ENCODE measurements around the gene CPN2. TPM values are rescaled to one million over a fixed set of nuclear protein-coding genes. Genes with fewer than 3 reads are reported as not detected.

Gene CPN2
- total and polyA plus RNA-seq, 3 experiments from 2014 or later: not detected

GRCh38 chr3:194330160-194330559 lies 21.0 kb downstream of the CPN2 start:
- ChIA-PET POLR2A (no interaction called here), CTCF (interaction anchor here (7.8 kb wide), 1 partner anchor 14 kb away, joined by 83 read pairs; no protein-coding TSS in a partner anchor)
- Histone ChIP-seq H3K27ac (ENCODE audit: low read depth, low read length) (no peak overlapping the region), H3K4me1 (ENCODE audit: insufficient read depth, low read length) (no peaks in the 10 kb centered on the region), H3K9me3 (ENCODE audit: low read length) (no peaks in the 10 kb centered on the region), H3K36me3 (ENCODE audit: insufficient read depth, low read length) (no peaks in the 10 kb centered on the region), H3K4me3 (ENCODE audit: low read length) (no peak overlapping the region), H3K27me3 (ENCODE audit: insufficient read depth, low read length, poor library complexity, severe bottlenecking) (peaks cover 14% of the 10 kb centered on the region)
- Mint-ChIP-seq H3K27ac (no peak overlapping the region), H3K4me3 (no peak overlapping the region), H3K9me3 (peaks cover 0 to 2% (median 0%) of the 10 kb centered on the region in 5 donors), H3K36me3 (no peaks in the 10 kb centered on the region), H3K4me1 (peaks cover 2 to 10% (median 5%) of the 10 kb centered on the region in 3 donors), H3K27me3 (peaks cover 25 to 26% of the 10 kb centered on the region in 2 donors)
- DNase-seq: no peak

DNA sequence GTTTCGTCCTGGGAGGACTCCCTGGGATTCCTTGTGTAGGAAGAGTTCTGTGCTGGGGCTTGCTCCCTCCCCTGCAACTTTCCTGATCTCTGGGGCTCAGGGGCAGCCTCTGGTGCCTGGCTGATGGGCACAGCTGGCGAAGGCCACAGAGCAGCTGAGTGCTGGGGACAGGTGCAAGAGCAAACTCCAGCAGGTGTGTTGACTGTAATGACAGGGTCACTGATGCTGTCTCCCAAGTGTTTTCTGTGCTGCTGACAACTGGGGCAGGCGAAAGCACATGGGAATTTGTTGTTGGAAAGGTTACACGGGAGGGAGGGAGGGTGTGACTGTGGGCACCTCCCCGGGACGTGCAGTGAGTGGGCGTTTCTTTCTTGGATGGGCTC lies 21.6 kb downstream of the CPN2 start:
- peaks cover 14% of the 10 kb centered on the region for H3K27me3 ChIP-seq (ENCODE audit: insufficient read depth, low read length, poor library complexity, severe bottlenecking)
- H3K36me3 Mint-ChIP-seq: no peaks in the 10 kb centered on the region
- H3K27ac Mint-ChIP-seq: no peak overlapping the region
- H3K4me1 ChIP-seq (ENCODE audit: insufficient read depth, low read length): peaks cover under 1% of the 10 kb centered on the region
- H3K27me3 Mint-ChIP-seq: peaks cover 25 to 26% of the 10 kb centered on the region in 2 donors
- H3K4me1 Mint-ChIP-seq: peaks cover 2 to 10% (median 5%) of the 10 kb centered on the region in 3 donors
- no peak for DNase-seq
- H3K9me3 ChIP-seq (ENCODE audit: low read length): no peaks in the 10 kb centered on the region
- H3K36me3 ChIP-seq (ENCODE audit: insufficient read depth, low read length): no peaks in the 10 kb centered on the region
- H3K4me3 ChIP-seq (ENCODE audit: low read length): no peak overlapping the region
- no peak overlapping the region for H3K4me3 Mint-ChIP-seq
- ChIA-PET CTCF (interaction anchor here (1.0 to 7.8 kb wide), 2 partner anchors 15 kb away, joined by 3 to 83 read pairs; no protein-coding TSS in a partner anchor), POLR2A (no interaction called here)
- H3K9me3 Mint-ChIP-seq: peaks cover 0 to 2% (median 0%) of the 10 kb centered on the region in 5 donors
- H3K27ac ChIP-seq (ENCODE audit: low read depth, low read length): no peak overlapping the region

DNA sequence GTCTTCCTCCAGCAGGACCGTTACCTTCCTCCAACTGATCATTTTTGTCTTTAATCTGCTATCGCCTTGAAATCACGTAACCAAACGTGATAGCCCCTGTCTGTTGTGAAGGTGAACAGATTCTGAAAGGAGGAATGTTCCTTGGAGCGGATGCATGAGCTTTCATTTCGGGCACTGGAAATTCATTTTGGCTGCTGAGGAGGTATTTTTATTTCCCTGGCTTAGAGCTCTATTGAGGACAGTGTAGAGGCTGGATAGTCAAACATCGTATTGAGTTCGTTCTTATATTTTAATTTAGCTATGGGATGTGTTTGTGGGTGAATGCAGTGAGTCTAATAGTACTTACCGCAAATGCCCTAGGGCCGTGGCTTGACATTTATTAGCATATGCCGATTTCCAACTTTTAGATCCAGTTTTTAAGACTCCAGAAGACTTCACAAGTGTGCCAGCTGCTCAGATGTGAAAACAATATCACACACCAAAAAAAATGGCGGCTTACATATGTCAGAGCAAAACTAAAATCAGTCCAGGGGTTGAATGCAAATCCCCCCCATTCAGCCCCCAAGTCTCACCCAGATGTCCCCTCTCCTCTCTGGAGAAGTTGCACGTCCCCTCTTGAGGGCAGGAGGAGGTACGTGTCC lies 22.1 kb downstream of the CPN2 start:
- no peaks in the 10 kb centered on the region for H3K9me3 ChIP-seq (ENCODE audit: low read length)
- peaks cover 4% of the 10 kb centered on the region for H3K4me1 ChIP-seq (ENCODE audit: insufficient read depth, low read length)
- H3K36me3 ChIP-seq (ENCODE audit: insufficient read depth, low read length): no peaks in the 10 kb centered on the region
- H3K27ac ChIP-seq (ENCODE audit: low read depth, low read length): no peak overlapping the region
- Mint-ChIP-seq H3K9me3 (peaks cover 0 to 2% (median 0%) of the 10 kb centered on the region in 5 donors), H3K27me3 (peaks cover 23 to 24% of the 10 kb centered on the region in 2 donors), H3K4me3 (peak overlapping the region in 1 of 7 donors; percentile 69), H3K27ac (no peak overlapping the region), H3K36me3 (no peaks in the 10 kb centered on the region), H3K4me1 (peaks cover 2 to 10% (median 4%) of the 10 kb centered on the region in 3 donors)
- CTCF ChIA-PET: interaction anchor here (0.8 to 7.8 kb wide), 4 partner anchors 8 to 25 kb away, joined by 3 to 83 read pairs (median 3); no protein-coding TSS in a partner anchor
- POLR2A ChIA-PET: no interaction called here
- DNase-seq: no peak
- H3K4me3 ChIP-seq (ENCODE audit: low read length): no peak overlapping the region
- H3K27me3 ChIP-seq (ENCODE audit: insufficient read depth, low read length, poor library complexity, severe bottlenecking): peaks cover 14% of the 10 kb centered on the region

DNA sequence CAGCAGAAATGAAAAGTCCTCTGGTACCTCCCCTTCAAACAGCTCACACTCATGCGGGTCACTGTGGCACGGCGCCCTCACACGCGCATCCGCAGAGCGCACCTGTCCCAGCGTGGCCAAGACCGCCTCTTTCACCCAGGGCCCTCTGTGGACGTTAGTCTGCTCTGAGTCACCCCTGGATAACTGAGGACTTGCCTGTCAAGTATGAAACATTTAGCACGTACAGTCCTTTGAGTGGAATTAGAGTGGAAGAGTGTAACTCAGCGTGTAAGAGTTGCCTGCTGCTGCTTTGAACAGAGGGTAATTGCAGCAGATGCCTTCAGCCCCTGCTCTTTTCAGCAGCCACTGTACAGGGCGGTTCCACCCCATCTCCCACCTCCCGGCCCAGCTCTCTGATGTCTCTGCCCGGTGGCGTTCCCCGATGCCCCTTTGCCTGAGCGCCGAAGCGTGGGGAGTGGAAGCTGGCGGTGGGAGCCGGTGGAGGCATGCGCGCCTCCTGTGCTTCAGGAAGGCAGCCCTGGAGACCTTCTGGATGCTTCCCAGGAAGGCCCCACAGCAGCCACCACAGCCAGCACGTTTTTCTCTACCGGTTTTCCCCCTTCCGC lies 23.0 kb downstream of the CPN2 start:
- Mint-ChIP-seq H3K27me3 (peaks cover 17 to 20% of the 10 kb centered on the region in 2 donors), H3K9me3 (peaks cover 0 to 2% (median 0%) of the 10 kb centered on the region in 5 donors), H3K4me1 (peaks cover 0 to 2% (median 2%) of the 10 kb centered on the region in 3 donors), H3K4me3 (peak overlapping the region in 1 of 7 donors; percentile 69), H3K27ac (peak overlapping the region in 1 of 8 donors; percentile 38), H3K36me3 (no peaks in the 10 kb centered on the region)
- Histone ChIP-seq H3K36me3 (ENCODE audit: insufficient read depth, low read length) (no peaks in the 10 kb centered on the region), H3K27ac (ENCODE audit: low read depth, low read length) (no peak overlapping the region), H3K27me3 (ENCODE audit: insufficient read depth, low read length, poor library complexity, severe bottlenecking) (peaks cover 11% of the 10 kb centered on the region), H3K9me3 (ENCODE audit: low read length) (no peaks in the 10 kb centered on the region), H3K4me3 (ENCODE audit: low read length) (no peak overlapping the region), H3K4me1 (ENCODE audit: insufficient read depth, low read length) (peaks cover 4% of the 10 kb centered on the region)
- peak; percentile 20 to 69 (median 31) for DNase-seq
- ChIA-PET POLR2A (no interaction called here), CTCF (interaction anchor here (0.8 to 7.8 kb wide), 3 partner anchors 9 to 24 kb away, joined by 3 to 83 read pairs (median 3); no protein-coding TSS in a partner anchor)

GRCh38 chr3:194327218-194328052 lies 23.7 kb downstream of the CPN2 start:
- H3K9me3 ChIP-seq (ENCODE audit: low read length): no peaks in the 10 kb centered on the region
- ChIA-PET POLR2A (no interaction called here), CTCF (interaction anchor here (1.2 to 7.8 kb wide), 2 partner anchors 17 to 23 kb away, joined by 3 to 83 read pairs; no protein-coding TSS in a partner anchor)
- H3K27me3 ChIP-seq (ENCODE audit: insufficient read depth, low read length, poor library complexity, severe bottlenecking): peaks cover 4% of the 10 kb centered on the region
- H3K27ac Mint-ChIP-seq: no peak overlapping the region
- peaks cover 4% of the 10 kb centered on the region for H3K4me1 ChIP-seq (ENCODE audit: insufficient read depth, low read length)
- peaks cover 13 to 18% of the 10 kb centered on the region in 2 donors for H3K27me3 Mint-ChIP-seq
- H3K4me1 Mint-ChIP-seq: peaks cover 0 to 7% (median 2%) of the 10 kb centered on the region in 3 donors
- H3K4me3 Mint-ChIP-seq: no peak overlapping the region
- H3K36me3 ChIP-seq (ENCODE audit: insufficient read depth, low read length): no peaks in the 10 kb centered on the region
- H3K9me3 Mint-ChIP-seq: peaks cover 0 to 2% (median 0%) of the 10 kb centered on the region in 5 donors
- no peaks in the 10 kb centered on the region for H3K36me3 Mint-ChIP-seq
- no peak overlapping the region for H3K27ac ChIP-seq (ENCODE audit: low read depth, low read length)
- H3K4me3 ChIP-seq (ENCODE audit: low read length): no peak overlapping the region
- peak in 2 of 5 donors; percentile 22 to 32 for DNase-seq

- H3K27ac ChIP-seq (ENCODE audit: low read depth, low read length): no peak overlapping the region
- no peaks in the 10 kb centered on the region for H3K36me3 ChIP-seq (ENCODE audit: insufficient read depth, low read length)
- peaks cover 4% of the 10 kb centered on the region for H3K4me1 ChIP-seq (ENCODE audit: insufficient read depth, low read length)
- Mint-ChIP-seq H3K27ac (no peak overlapping the region), H3K36me3 (no peaks in the 10 kb centered on the region), H3K27me3 (peaks cover 12 to 18% of the 10 kb centered on the region in 2 donors), H3K9me3 (peaks cover 0 to 2% (median 0%) of the 10 kb centered on the region in 5 donors), H3K4me1 (peaks cover 0 to 8% (median 2%) of the 10 kb centered on the region in 3 donors), H3K4me3 (no peak overlapping the region)
- CTCF ChIA-PET: no interaction called here
- no peaks in the 10 kb centered on the region for H3K9me3 ChIP-seq (ENCODE audit: low read length)
- H3K4me3 ChIP-seq (ENCODE audit: low read length): no peak overlapping the region
- peaks cover 3% of the 10 kb centered on the region for H3K27me3 ChIP-seq (ENCODE audit: insufficient read depth, low read length, poor library complexity, severe bottlenecking)
- POLR2A ChIA-PET: no interaction called here
- peak in 1 of 5 donors; percentile 22 for DNase-seq
These were observed 24.2 kb downstream of the CPN2 start for GRCh38 chr3:194326968-194327217.

GRCh38 chr3:194326192-194326967 lies 24.7 kb downstream of the CPN2 start:
- Histone ChIP-seq H3K36me3 (ENCODE audit: insufficient read depth, low read length) (no peaks in the 10 kb centered on the region), H3K9me3 (ENCODE audit: low read length) (no peaks in the 10 kb centered on the region), H3K27ac (ENCODE audit: low read depth, low read length) (no peak overlapping the region), H3K4me3 (ENCODE audit: low read length) (no peak overlapping the region), H3K4me1 (ENCODE audit: insufficient read depth, low read length) (peaks cover 4% of the 10 kb centered on the region), H3K27me3 (ENCODE audit: insufficient read depth, low read length, poor library complexity, severe bottlenecking) (peaks cover 3% of the 10 kb centered on the region)
- POLR2A ChIA-PET: no interaction called here
- Mint-ChIP-seq H3K27ac (no peak overlapping the region), H3K4me3 (no peak overlapping the region), H3K27me3 (peaks cover 8 to 16% of the 10 kb centered on the region in 2 donors), H3K9me3 (peaks cover 0 to 2% (median 0%) of the 10 kb centered on the region in 5 donors), H3K4me1 (peaks cover 0 to 8% (median 2%) of the 10 kb centered on the region in 3 donors), H3K36me3 (no peaks in the 10 kb centered on the region)
- CTCF ChIA-PET: interaction anchor here (1.5 kb wide), 1 partner anchor 11 kb away, joined by 5 read pairs; no protein-coding TSS in a partner anchor
- DNase-seq: peak in 2 of 5 donors; percentile 22 to 25
